H9 (cell line): ENCODE measurements around the gene LMO3. TPM values are rescaled to one million over a fixed set of nuclear protein-coding genes. Genes with fewer than 3 reads are reported as not detected.

Source experiments
- DNase-seq: peaks from one replicate; pipeline ENCODE4 v3.0.0-alpha.2; 2017
- H2AFZ ChIP-seq: one replicate; pipeline ENCODE4 v1.6.1; 2013; ENCODE audit warnings: mild to moderate bottlenecking, low read length, control low read depth, moderate library complexity
- H2AK5ac ChIP-seq: 2 replicates; pipeline ENCODE4 v1.6.1; 2013; ENCODE audit warnings: low read length, control low read depth, mixed read lengths; ENCODE audit not compliant: insufficient read length
- H2BK120ac ChIP-seq: one replicate; pipeline ENCODE4 v1.6.1; 2013; ENCODE audit warnings: low read depth, mild to moderate bottlenecking, low read length, control low read depth, inconsistent platforms; ENCODE audit not compliant: poor library complexity, severe bottlenecking
- H2BK12ac ChIP-seq: 2 replicates; pipeline ENCODE4 v1.6.1; 2013; ENCODE audit warnings: low read length, control low read depth, mixed read lengths, low read depth; ENCODE audit not compliant: insufficient read length
- H2BK15ac ChIP-seq: 2 replicates; pipeline ENCODE4 v1.6.1; 2013; ENCODE audit warnings: low read depth, low read length, control low read depth
- H2BK20ac ChIP-seq: one replicate; pipeline ENCODE4 v1.6.1; 2013; ENCODE audit warnings: low read depth, mild to moderate bottlenecking, low read length, control low read depth, inconsistent platforms; ENCODE audit not compliant: poor library complexity, severe bottlenecking
- H2BK5ac ChIP-seq: 2 replicates; pipeline ENCODE4 v1.6.1; 2013; ENCODE audit warnings: low read length, control low read depth, mixed read lengths; ENCODE audit not compliant: insufficient read length
- H3K14ac ChIP-seq: 2 replicates; pipeline ENCODE4 v1.6.1; 2013; ENCODE audit warnings: low read length, control low read depth; ENCODE audit not compliant: insufficient read depth
- H3K18ac ChIP-seq: 2 replicates; pipeline ENCODE4 v1.6.1; 2013; ENCODE audit warnings: low read depth, mild to moderate bottlenecking, mixed read lengths, low read length, control low read depth; ENCODE audit not compliant: insufficient read length
- H3K23ac ChIP-seq: 2 replicates; pipeline ENCODE4 v1.6.1; 2013; ENCODE audit warnings: low read length, control low read depth, mixed read lengths, low read depth; ENCODE audit not compliant: insufficient read length
- H3K23me2 ChIP-seq: 2 replicates; pipeline ENCODE4 v1.6.1; 2013; ENCODE audit warnings: low read depth, mild to moderate bottlenecking, mixed read lengths, low read length, control low read depth; ENCODE audit not compliant: insufficient read length, poor library complexity, severe bottlenecking
- H3K27ac ChIP-seq: 2 replicates; pipeline ENCODE4 v1.5.1; 2013; ENCODE audit warnings: low read length, control low read depth, mixed read lengths, low read depth; ENCODE audit not compliant: insufficient read length
- H3K27me3 ChIP-seq: 2 replicates; pipeline ENCODE4 v1.6.1; 2013; ENCODE audit warnings: low read length, control low read depth, inconsistent platforms; ENCODE audit not compliant: insufficient read depth
- H3K4ac ChIP-seq: 2 replicates; pipeline ENCODE4 v1.6.1; 2013; ENCODE audit warnings: low read depth, mild to moderate bottlenecking, control low read depth, inconsistent platforms, low read length, moderate library complexity
- H3K4me1 ChIP-seq: 2 replicates; pipeline ENCODE4 v1.6.1; 2013; ENCODE audit warnings: low read length, control low read depth, inconsistent platforms; ENCODE audit not compliant: insufficient read depth
- H3K4me2 ChIP-seq: 2 replicates; pipeline ENCODE4 v1.6.1; 2013; ENCODE audit warnings: low read length, control low read depth, mixed read lengths; ENCODE audit not compliant: insufficient read length, insufficient read depth
- H3K56ac ChIP-seq: 2 replicates; pipeline ENCODE4 v1.6.1; 2013; ENCODE audit warnings: low read depth, mild to moderate bottlenecking, mixed read lengths, low read length, control low read depth; ENCODE audit not compliant: insufficient read length
- H3K79me1 ChIP-seq: 2 replicates; pipeline ENCODE4 v1.6.1; 2013; ENCODE audit warnings: low read depth, mild to moderate bottlenecking, moderate library complexity, low read length, control low read depth, inconsistent platforms; ENCODE audit not compliant: insufficient read depth, poor library complexity, severe bottlenecking
- H3K79me2 ChIP-seq: 2 replicates; pipeline ENCODE4 v1.6.1; 2013; ENCODE audit warnings: low read length, control low read depth, inconsistent platforms; ENCODE audit not compliant: insufficient read depth
- H3K9ac ChIP-seq: 2 replicates; pipeline ENCODE4 v1.6.1; 2013; ENCODE audit warnings: low read length, control low read depth, mixed read lengths; ENCODE audit not compliant: insufficient read length; ENCODE audit errors: extremely low read depth
- H3K9me3 ChIP-seq: one replicate; pipeline ENCODE4 v1.6.1; 2013; ENCODE audit warnings: low read depth, low read length, inconsistent platforms; ENCODE audit not compliant: control insufficient read depth
- H3T11ph ChIP-seq: one replicate; pipeline ENCODE4 v1.6.1; 2013; ENCODE audit warnings: mild to moderate bottlenecking, low read length, control low read depth, inconsistent platforms
- H4K20me1 ChIP-seq: one replicate; pipeline ENCODE4 v1.6.1; 2013; ENCODE audit not compliant: control insufficient read depth, insufficient read length, insufficient read depth
- H4K5ac ChIP-seq: 2 replicates; pipeline ENCODE4 v1.6.1; 2013; ENCODE audit warnings: low read depth, mild to moderate bottlenecking, mixed read lengths, low read length, control low read depth; ENCODE audit not compliant: insufficient read length
- H4K8ac ChIP-seq: replicated peaks from 2 replicates; pipeline ENCODE4 v1.6.1; 2013; ENCODE audit warnings: low read length, control low read depth, mixed read lengths, low read depth; ENCODE audit not compliant: insufficient read length
- H4K91ac ChIP-seq: 2 replicates; pipeline ENCODE4 v1.6.1; 2013; ENCODE audit warnings: low read depth, mild to moderate bottlenecking, moderate library complexity, mixed read lengths, low read length, control low read depth; ENCODE audit not compliant: insufficient read length
- H3K27ac Mint-ChIP-seq, 3 experiments: 2 replicates in 2 of 3; 3 replicates in 1 of 3; pipeline ENCODE4 v1.8.0; 2020 to 2021; ENCODE audit warnings: mixed read lengths in 3 of 3, mild to moderate bottlenecking in 1 of 3, moderate library complexity in 1 of 3
- H3K27me3 Mint-ChIP-seq: 2 replicates; pipeline ENCODE4 v1.8.0; 2021; ENCODE audit warnings: low read depth, mild to moderate bottlenecking, moderate library complexity, mixed read lengths
- H3K36me3 Mint-ChIP-seq, 3 experiments: 2 replicates in 2 of 3; 3 replicates in 1 of 3; pipeline ENCODE4 v1.8.0; 2020 to 2021; ENCODE audit warnings: low read depth in 3 of 3, mixed read lengths in 3 of 3; ENCODE audit not compliant: insufficient read depth in 1 of 3
- H3K4me1 Mint-ChIP-seq, 2 experiments: 2 replicates each; pipeline ENCODE4 v1.8.0; 2020; ENCODE audit warnings: mixed read lengths in 2 of 2
- H3K4me3 Mint-ChIP-seq, 2 experiments: 2 replicates in 1 of 2; 3 replicates in 1 of 2; pipeline ENCODE4 v1.8.0; 2020 to 2021; ENCODE audit warnings: mild to moderate bottlenecking in 2 of 2, mixed read lengths in 2 of 2, moderate library complexity in 1 of 2
- H3K9me3 Mint-ChIP-seq, 2 experiments: 2 replicates in 1 of 2; 3 replicates in 1 of 2; pipeline ENCODE4 v1.8.0; 2020; ENCODE audit warnings: mild to moderate bottlenecking in 2 of 2, mixed read lengths in 2 of 2, moderate library complexity in 1 of 2
- CTCF ChIP-seq: fragments of 200-600 bp; sonication (generic); conservative IDR thresholded peaks from 3 replicates; pipeline ENCODE4 v1.8.0; 2021; ENCODE audit warnings: antibody characterized with exemption, mild to moderate bottlenecking
- WGBS: extraction: QIAGEN DNeasy Blood & Tissue Kit; methylation state at CpG from one replicate; pipeline ENCODE4 v1.1.7; 2013; ENCODE audit warnings: missing lambda C conversion rate, low lambda C conversion rate, mixed read lengths; ENCODE audit not compliant: insufficient read length; ENCODE audit errors: extremely low coverage; 5-methylcytosine and 5-hydroxymethylcytosine counted together
- total RNA-seq: library from RNA; stranded (reverse); gene quantifications from 2 replicates; pipeline ENCODE4 v1.2.1, GENCODE V29; 2021

Gene LMO3
- total RNA-seq, 1 experiment from 2014 or later = not detected

GRCh38 chr12:16587110-16587453 is 18.9 kb downstream of the LMO3 start:
- Histone ChIP-seq H3K79me2 (no peaks in the 10 kb centered on the region), H3K14ac (no peak overlapping the region), H2BK12ac (no peak overlapping the region), H2BK20ac (no peak overlapping the region), H4K20me1 (no peaks in the 10 kb centered on the region), H2AK5ac (no peak overlapping the region), H2BK15ac (no peak overlapping the region), H3K23ac (no peak overlapping the region), H3K27me3 (no peaks in the 10 kb centered on the region), H2AFZ (no peak overlapping the region), H3K27ac (no peak overlapping the region), H3K79me1 (no peaks in the 10 kb centered on the region), H3K18ac (no peak overlapping the region), H3K9me3 (no peaks in the 10 kb centered on the region), H2BK5ac (no peak overlapping the region), H2BK120ac (no peak overlapping the region), H3T11ph (no peak overlapping the region), H4K5ac (no peak overlapping the region), H3K4ac (no peak overlapping the region), H3K9ac (no peak overlapping the region), H3K4me2 (no peak overlapping the region), H4K8ac (no peak overlapping the region), H3K4me1 (no peaks in the 10 kb centered on the region), H3K56ac (no peak overlapping the region), H3K23me2 (no peaks in the 10 kb centered on the region), H4K91ac (no peak overlapping the region)
- Mint-ChIP-seq H3K4me1 (no peaks in the 10 kb centered on the region; a peak in 1 of 4 replicates), H3K27ac (no peak overlapping the region), H3K9me3 (peaks cover 0 to 3% of the 10 kb centered on the region in 2 experiments; a peak in 2 of 5 replicates), H3K4me3 (no peak overlapping the region), H3K36me3 (peaks cover 0 to 8% (median 3%) of the 10 kb centered on the region in 3 experiments; a peak in 4 of 7 replicates), H3K27me3 (no peaks in the 10 kb centered on the region)
- DNase-seq = no peak
- TF ChIP-seq CTCF = no peak
- no CpG with 5 or more reads among the region's 3 CpGs for WGBS
